GM23338 (cell line): Measurements from ENCODE around the gene KCNMA1. TPM values are rescaled to one million over a fixed set of nuclear protein-coding genes. Genes with fewer than 3 reads are reported as not detected.

Experiments
- CREB1 ChIP-seq: fragments of 250-450 bp; sonication (Bioruptor Pico); IDR thresholded peaks from 2 replicates; pipeline ENCODE4 v1.5.0; 2020; ENCODE audit warnings: low read depth, mild to moderate bottlenecking, moderate library complexity
- EZH2 ChIP-seq: fragments of 200-600 bp; sonication (generic); IDR thresholded peaks from one replicate; pipeline ENCODE4 v1.8.0; 2017; ENCODE audit warnings: antibody characterized with exemption, mild to moderate bottlenecking, low read depth; ENCODE audit not compliant: unreplicated experiment
- EZH2phosphoT487 ChIP-seq: fragments of 200-600 bp; sonication (generic); IDR thresholded peaks from one replicate; pipeline ENCODE4 v1.8.1; 2018; ENCODE audit warnings: antibody characterized with exemption; ENCODE audit not compliant: unreplicated experiment
- NANOG ChIP-seq: IDR thresholded peaks from 2 replicates; pipeline ENCODE4 v1.6.1; 2016; ENCODE audit warnings: antibody characterized with exemption, borderline replicate concordance
- POLR2AphosphoS5 ChIP-seq: IDR thresholded peaks from 2 replicates; pipeline ENCODE4 v1.6.1; 2016; ENCODE audit warnings: antibody characterized with exemption, low read depth
- STAT1 ChIP-seq: IDR thresholded peaks from one replicate; pipeline ENCODE4 v1.6.1; 2016; ENCODE audit warnings: antibody characterized with exemption; ENCODE audit not compliant: unreplicated experiment
- ZNF114 ChIP-seq: fragments of 250-450 bp; sonication (Bioruptor Pico); IDR thresholded peaks from 2 replicates; pipeline ENCODE4 v1.5.0; 2020; ENCODE audit warnings: mild to moderate bottlenecking, moderate library complexity
- ZNF331 ChIP-seq: fragments of 250-450 bp; sonication (Bioruptor Pico); IDR thresholded peaks from 2 replicates; pipeline ENCODE4 v1.5.0; 2020; ENCODE audit warnings: low read depth, mild to moderate bottlenecking, moderate library complexity
- polyA plus RNA-seq: library from polyadenylated mRNA; unstranded; fragments of >200 nt; fragmentation: Nextera tagmentation; extraction: Ambion mirVana; gene quantifications from 2 replicates; pipeline ENCODE4 v1.2.1, GENCODE V29; 2016
- total RNA-seq: library from RNA; depleted of rRNA; stranded (reverse); fragments of >200 nt; shearing (Covaris generic); gene quantifications from 2 replicates; pipeline ENCODE4 v1.2.3, GENCODE V29; 2014
- TF ChIP-seq, protein P1 (sequence below): fragments of 250-450 bp; sonication (Bioruptor Pico); IDR thresholded peaks from 2 replicates; pipeline ENCODE4 v1.5.0; 2020; ENCODE audit warnings: mild to moderate bottlenecking, moderate library complexity
- TF ChIP-seq, protein P2 (sequence below), 2 experiments: fragments of 200-600 bp in 1 of 2; sonication (generic) in 1 of 2; conservative IDR thresholded peaks; 2 replicates each; pipeline versions ENCODE4 v1.5.1 to v1.6.1; 2016 to 2017; ENCODE audit warnings: antibody characterized with exemption in 2 of 2, low read depth in 2 of 2, mild to moderate bottlenecking in 2 of 2, moderate library complexity in 1 of 2

KCNMA1 gene
- total and polyA plus RNA-seq, 2 experiments from 2014 or later = 8.2 to 9.0 TPM

DNA sequence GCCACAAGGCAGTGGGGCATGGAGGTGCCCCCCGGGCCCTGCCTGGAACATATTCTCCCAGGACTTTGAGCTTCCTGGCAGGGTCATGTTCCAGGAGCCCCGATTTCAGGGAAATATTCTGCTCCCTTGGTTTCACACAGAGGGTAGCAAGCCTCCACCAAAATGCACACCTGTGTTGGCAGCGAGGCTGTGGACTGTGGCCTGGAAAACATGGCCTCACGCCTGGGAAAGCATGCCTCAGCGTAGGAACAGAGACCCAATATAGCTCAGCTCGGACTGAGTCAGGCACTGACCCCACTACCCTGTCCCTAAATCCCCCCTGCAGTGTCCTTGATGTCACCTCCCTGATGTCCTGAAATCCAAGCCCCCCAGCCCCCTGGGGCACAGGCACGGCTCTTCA lies 92.0 kb downstream of the KCNMA1 start (continued):
- TF ChIP-seq, protein P1, sequence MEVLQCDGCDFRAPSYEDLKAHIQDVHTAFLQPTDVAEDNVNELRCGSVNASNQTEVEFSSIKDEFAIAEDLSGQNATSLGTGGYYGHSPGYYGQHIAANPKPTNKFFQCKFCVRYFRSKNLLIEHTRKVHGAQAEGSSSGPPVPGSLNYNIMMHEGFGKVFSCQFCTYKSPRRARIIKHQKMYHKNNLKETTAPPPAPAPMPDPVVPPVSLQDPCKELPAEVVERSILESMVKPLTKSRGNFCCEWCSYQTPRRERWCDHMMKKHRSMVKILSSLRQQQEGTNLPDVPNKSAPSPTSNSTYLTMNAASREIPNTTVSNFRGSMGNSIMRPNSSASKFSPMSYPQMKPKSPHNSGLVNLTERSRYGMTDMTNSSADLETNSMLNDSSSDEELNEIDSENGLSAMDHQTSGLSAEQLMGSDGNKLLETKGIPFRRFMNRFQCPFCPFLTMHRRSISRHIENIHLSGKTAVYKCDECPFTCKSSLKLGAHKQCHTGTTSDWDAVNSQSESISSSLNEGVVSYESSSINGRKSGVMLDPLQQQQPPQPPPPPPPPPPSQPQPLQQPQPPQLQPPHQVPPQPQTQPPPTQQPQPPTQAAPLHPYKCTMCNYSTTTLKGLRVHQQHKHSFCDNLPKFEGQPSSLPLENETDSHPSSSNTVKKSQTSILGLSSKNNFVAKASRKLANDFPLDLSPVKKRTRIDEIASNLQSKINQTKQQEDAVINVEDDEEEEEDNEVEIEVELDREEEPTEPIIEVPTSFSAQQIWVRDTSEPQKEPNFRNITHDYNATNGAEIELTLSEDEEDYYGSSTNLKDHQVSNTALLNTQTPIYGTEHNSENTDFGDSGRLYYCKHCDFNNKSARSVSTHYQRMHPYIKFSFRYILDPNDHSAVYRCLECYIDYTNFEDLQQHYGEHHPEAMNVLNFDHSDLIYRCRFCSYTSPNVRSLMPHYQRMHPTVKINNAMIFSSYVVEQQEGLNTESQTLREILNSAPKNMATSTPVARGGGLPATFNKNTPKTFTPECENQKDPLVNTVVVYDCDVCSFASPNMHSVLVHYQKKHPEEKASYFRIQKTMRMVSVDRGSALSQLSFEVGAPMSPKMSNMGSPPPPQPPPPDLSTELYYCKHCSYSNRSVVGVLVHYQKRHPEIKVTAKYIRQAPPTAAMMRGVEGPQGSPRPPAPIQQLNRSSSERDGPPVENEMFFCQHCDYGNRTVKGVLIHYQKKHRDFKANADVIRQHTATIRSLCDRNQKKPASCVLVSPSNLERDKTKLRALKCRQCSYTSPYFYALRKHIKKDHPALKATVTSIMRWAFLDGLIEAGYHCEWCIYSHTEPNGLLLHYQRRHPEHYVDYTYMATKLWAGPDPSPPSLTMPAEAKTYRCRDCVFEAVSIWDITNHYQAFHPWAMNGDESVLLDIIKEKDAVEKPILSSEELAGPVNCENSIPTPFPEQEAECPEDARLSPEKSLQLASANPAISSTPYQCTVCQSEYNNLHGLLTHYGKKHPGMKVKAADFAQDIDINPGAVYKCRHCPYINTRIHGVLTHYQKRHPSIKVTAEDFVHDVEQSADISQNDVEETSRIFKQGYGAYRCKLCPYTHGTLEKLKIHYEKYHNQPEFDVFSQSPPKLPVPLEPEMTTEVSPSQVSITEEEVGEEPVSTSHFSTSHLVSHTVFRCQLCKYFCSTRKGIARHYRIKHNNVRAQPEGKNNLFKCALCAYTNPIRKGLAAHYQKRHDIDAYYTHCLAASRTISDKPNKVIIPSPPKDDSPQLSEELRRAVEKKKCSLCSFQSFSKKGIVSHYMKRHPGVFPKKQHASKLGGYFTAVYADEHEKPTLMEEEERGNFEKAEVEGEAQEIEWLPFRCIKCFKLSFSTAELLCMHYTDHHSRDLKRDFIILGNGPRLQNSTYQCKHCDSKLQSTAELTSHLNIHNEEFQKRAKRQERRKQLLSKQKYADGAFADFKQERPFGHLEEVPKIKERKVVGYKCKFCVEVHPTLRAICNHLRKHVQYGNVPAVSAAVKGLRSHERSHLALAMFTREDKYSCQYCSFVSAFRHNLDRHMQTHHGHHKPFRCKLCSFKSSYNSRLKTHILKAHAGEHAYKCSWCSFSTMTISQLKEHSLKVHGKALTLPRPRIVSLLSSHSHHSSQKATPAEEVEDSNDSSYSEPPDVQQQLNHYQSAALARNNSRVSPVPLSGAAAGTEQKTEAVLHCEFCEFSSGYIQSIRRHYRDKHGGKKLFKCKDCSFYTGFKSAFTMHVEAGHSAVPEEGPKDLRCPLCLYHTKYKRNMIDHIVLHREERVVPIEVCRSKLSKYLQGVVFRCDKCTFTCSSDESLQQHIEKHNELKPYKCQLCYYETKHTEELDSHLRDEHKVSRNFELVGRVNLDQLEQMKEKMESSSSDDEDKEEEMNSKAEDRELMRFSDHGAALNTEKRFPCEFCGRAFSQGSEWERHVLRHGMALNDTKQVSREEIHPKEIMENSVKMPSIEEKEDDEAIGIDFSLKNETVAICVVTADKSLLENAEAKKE (CRISPR knock-in tag) = no peak
- TF ChIP-seq, protein P2, sequence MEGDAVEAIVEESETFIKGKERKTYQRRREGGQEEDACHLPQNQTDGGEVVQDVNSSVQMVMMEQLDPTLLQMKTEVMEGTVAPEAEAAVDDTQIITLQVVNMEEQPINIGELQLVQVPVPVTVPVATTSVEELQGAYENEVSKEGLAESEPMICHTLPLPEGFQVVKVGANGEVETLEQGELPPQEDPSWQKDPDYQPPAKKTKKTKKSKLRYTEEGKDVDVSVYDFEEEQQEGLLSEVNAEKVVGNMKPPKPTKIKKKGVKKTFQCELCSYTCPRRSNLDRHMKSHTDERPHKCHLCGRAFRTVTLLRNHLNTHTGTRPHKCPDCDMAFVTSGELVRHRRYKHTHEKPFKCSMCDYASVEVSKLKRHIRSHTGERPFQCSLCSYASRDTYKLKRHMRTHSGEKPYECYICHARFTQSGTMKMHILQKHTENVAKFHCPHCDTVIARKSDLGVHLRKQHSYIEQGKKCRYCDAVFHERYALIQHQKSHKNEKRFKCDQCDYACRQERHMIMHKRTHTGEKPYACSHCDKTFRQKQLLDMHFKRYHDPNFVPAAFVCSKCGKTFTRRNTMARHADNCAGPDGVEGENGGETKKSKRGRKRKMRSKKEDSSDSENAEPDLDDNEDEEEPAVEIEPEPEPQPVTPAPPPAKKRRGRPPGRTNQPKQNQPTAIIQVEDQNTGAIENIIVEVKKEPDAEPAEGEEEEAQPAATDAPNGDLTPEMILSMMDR (conservative IDR thresholded peaks at IDR 0.05; ENCODE audit: low read depth in 2 of 2) = no peak
- TF ChIP-seq EZH2phosphoT487 (no peak), STAT1 (no peak), CREB1 (CRISPR knock-in tag) (no peak), POLR2AphosphoS5 (no peak), EZH2 (no peak), NANOG (no peak), ZNF331 (CRISPR knock-in tag) (no peak), ZNF114 (CRISPR knock-in tag) (no peak)
